Measurements from ENCODE around the gene ERCC4.

DNA sequence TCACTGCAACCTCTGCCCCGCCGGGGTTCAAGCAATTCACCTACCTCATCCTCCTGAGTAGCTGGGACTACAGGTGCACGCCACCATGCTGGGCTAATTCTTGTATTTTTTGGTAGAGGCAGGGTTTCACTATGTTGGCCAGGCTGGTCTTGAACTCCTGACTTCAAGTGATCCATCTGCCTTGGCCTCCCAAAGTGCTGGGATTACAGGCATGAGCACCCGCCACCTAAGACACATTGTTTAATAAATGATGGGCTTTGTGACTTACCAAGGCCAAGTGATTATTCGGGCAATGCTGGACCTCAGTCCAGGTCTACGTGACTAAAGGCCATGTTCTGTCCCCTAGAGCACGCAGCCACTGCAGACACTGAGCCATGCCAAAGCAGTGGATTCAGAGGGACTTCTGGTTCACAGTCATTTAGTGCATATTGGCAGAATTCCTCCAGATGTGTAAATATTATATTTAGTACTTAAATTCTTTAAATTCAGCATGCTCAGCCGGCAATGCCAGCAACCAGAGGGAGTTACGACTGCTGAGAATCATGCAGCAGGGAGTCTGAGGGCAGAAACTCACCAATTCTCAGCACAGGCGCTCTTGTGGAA is 4.8 kb upstream of the ERCC4 start:
- TF ChIP-seq, protein P1, sequence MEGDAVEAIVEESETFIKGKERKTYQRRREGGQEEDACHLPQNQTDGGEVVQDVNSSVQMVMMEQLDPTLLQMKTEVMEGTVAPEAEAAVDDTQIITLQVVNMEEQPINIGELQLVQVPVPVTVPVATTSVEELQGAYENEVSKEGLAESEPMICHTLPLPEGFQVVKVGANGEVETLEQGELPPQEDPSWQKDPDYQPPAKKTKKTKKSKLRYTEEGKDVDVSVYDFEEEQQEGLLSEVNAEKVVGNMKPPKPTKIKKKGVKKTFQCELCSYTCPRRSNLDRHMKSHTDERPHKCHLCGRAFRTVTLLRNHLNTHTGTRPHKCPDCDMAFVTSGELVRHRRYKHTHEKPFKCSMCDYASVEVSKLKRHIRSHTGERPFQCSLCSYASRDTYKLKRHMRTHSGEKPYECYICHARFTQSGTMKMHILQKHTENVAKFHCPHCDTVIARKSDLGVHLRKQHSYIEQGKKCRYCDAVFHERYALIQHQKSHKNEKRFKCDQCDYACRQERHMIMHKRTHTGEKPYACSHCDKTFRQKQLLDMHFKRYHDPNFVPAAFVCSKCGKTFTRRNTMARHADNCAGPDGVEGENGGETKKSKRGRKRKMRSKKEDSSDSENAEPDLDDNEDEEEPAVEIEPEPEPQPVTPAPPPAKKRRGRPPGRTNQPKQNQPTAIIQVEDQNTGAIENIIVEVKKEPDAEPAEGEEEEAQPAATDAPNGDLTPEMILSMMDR (IDR thresholded peaks at IDR 0.05) = no peak
- TF ChIP-seq EZH2phosphoT487 (IDR thresholded peaks at IDR 0.05) (no peak), EZH2 (IDR thresholded peaks at IDR 0.05) (no peak)

All from neural progenitor cell (in vitro differentiated cells).